Pancreas (tissue), 10 donors: ENCODE measurements around the gene CXCL16. TPM values are rescaled to one million over a fixed set of nuclear protein-coding genes. Genes with fewer than 3 reads are reported as not detected.

Experiments
- ATAC-seq, 4 donors: fragments of 200-7000 bp; cut with Tn5 transposase; one replicate each; pipeline versions ENCODE4 v1.8.0 to v1.9.1; 2020; ENCODE audit warnings: mild to moderate bottlenecking in 4 of 4, moderate library complexity in 4 of 4
- DNase-seq, 6 donors: peaks; one replicate each; pipeline ENCODE4 v3.0.0-alpha.2; 2020
- FAIRE-seq: peaks from 2 replicates; lab custom pipeline; 2012; peaks lifted over from hg19 to GRCh38; lab: Jason Lieb, UNC
- H3K27ac ChIP-seq, 4 donors: fragments of 200-600 bp; sonication (generic); 1 replicate in 3 of 4; 2 replicates in 1 of 4; pipeline versions ENCODE4 v1.5.0 to v1.8.0; 2020
- H3K27me3 ChIP-seq, 4 donors: fragments of 200-600 bp; one replicate each; pipeline ENCODE4 v1.8.0; 2021
- H3K36me3 ChIP-seq, 3 donors: fragments of 200-600 bp; sonication (generic) in 1 of 3; one replicate each; pipeline versions ENCODE4 v1.5.0 to v1.8.0; 2020 to 2021
- H3K4me1 ChIP-seq, 3 donors: fragments of 200-600 bp; one replicate each; pipeline ENCODE4 v1.8.0; 2021
- H3K4me3 ChIP-seq, 4 donors: fragments of 200-600 bp; sonication (generic) in 2 of 4; one replicate each; pipeline versions ENCODE4 v1.5.0 to v1.8.0; 2020 to 2021
- H3K9me3 ChIP-seq, 4 donors: fragments of 200-600 bp; one replicate each; pipeline ENCODE4 v1.8.0; 2021
- WGBS, 2 donors: extraction: QIAGEN DNeasy Blood & Tissue Kit; methylation state at CpG; one replicate each; pipeline ENCODE4 v1.1.7; 2013; 5-methylcytosine and 5-hydroxymethylcytosine counted together
- intact Hi-C, 3 donors: fragments of 100-400 bp; cut with DNase I; formaldehyde crosslinking; loops; one replicate each; pipeline versions ENCODE4 v1.11.1 to v1.14.2; 2022
- polyA plus RNA-seq, 2 donors: library from polyadenylated mRNA; stranded (reverse); fragments of 200-250 nt; gene quantifications; one replicate each; pipeline ENCODE4 v1.2.3, GENCODE V29; 2013
- total RNA-seq, 6 donors: library from RNA; stranded (reverse); fragmentation: NEBNext Ultra II Directional in 4 of 6; extraction: Animal tissue kit (Norgen Biotek cat#: 25700) in 4 of 6; gene quantifications; one replicate each; pipeline versions ENCODE4 v1.2.1 to v1.2.4, GENCODE V29; 2021 to 2023
- TF ChIP-seq, protein P1 (sequence below), 4 donors: fragments of 200-600 bp; sonication (generic) in 3 of 4; IDR thresholded peaks; one replicate each; pipeline versions ENCODE4 v1.5.0 to v1.8.0; 2021; ENCODE audit warnings: antibody characterized with exemption in 4 of 4
- donor health status: healthy with polysubstance abuse.
- donor health status: DM: no; HTN: no; CAD: no; lungs with moderate emphysema.
- donor health status: DM: no; HTN: no; CAD: no.
- donor health status: control.
- donor health status: control.
- donor health status: Bipolar disorder and iron deficiency.
- donor health status: DM: yes; HTN: yes; CAD: no.
- donor health status: DM: no; HTN: no; CAD: no.
- donor health status: DM: no; HTN: no; CAD: no.
- donor health status: DM: yes; HTN: yes; CAD: no.

The CXCL16 gene
- total and polyA plus RNA-seq, 8 donors, result 7.6 to 55.6 (median 10.0) TPM

DNA sequence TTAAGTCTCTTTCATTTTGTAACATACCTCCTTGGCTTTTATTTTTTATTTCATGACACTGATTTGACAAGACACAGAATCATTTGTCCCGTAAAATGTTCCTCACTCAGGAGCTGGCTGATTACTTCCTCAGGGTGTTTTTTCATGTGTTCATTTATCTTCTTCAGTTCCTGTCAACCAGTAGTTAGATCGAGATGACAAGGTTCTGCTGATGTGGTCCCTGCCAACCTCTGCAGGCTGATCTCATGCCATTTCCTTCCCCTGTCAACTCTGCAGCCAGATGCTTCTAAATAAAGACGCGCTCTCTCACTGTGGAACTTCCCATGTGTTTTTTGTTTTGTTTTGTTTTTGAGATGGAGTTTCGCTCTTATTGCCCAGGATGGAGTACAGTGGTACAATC lies 8.1 kb upstream of the CXCL16 start:
- TF ChIP-seq, protein P1, sequence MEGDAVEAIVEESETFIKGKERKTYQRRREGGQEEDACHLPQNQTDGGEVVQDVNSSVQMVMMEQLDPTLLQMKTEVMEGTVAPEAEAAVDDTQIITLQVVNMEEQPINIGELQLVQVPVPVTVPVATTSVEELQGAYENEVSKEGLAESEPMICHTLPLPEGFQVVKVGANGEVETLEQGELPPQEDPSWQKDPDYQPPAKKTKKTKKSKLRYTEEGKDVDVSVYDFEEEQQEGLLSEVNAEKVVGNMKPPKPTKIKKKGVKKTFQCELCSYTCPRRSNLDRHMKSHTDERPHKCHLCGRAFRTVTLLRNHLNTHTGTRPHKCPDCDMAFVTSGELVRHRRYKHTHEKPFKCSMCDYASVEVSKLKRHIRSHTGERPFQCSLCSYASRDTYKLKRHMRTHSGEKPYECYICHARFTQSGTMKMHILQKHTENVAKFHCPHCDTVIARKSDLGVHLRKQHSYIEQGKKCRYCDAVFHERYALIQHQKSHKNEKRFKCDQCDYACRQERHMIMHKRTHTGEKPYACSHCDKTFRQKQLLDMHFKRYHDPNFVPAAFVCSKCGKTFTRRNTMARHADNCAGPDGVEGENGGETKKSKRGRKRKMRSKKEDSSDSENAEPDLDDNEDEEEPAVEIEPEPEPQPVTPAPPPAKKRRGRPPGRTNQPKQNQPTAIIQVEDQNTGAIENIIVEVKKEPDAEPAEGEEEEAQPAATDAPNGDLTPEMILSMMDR (IDR thresholded peaks at IDR 0.05), result no peak

DNA sequence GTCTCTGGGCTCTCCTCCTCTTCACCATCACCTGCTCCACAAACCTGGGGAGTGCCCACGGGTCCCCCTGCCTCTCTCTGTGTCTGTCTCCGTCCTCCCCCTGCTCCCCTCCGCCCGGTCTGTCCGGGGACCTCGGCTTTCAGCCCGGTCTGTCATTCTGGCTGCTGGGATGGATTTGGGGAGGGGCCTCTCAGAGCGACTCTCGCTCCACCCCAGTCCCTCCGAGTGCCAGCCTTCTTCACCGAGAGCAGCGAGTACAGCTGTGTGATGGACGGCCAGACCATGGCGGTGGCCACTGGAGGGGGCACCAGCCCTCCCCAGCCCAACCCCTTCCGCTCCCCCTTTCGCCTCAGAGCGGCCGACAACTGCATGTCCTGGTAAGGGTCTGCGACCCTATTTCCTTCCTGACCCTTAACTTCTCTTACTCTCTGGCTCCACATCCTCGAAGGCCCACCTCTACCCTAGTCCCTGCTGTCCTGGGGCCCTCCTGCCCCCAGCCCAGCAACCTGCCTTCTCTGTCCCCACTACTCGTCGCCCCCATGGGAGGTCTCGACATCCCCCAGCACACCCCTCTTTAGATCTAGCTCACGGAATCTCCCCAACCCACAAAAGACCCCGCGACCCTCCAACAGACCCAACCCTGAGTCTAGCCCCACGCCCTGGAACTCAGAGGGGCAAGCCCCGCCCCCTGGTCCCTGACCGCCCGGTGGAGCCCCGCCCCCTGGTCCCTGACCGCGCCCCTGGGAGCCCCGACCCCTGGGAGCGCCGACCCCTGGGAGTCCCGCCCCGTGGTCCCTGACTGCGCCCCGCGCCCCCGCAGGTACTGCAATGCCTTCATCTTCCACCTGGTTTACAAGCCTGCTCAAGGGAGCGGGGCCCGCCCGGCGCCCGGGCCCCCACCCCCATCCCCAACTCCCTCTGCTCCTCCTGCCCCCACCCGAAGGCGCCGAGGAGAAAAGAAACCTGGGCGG lies 5.6 kb upstream of the CXCL16 start:
- Histone ChIP-seq H3K36me3 (no peaks in the 10 kb centered on the region), H3K27ac (no peak overlapping the region), H3K4me1 (no peaks in the 10 kb centered on the region), H3K9me3 (no peaks in the 10 kb centered on the region), H3K27me3 (peaks cover 0 to 7% (median 0%) of the 10 kb centered on the region in 4 donors), H3K4me3 (no peak overlapping the region)
- intact Hi-C loops, result no loop called here
- DNase-seq, result peak in 2 of 6 donors; percentile 58
- peak in 1 of 4 donors; percentile 18 for ATAC-seq
- no peak for FAIRE-seq
- WGBS, 2 donors, result 11 to 16% methylated on average over 44 to 51 of the region's 51 CpGs
- TF ChIP-seq, protein P1 (IDR thresholded peaks at IDR 0.05), result no peak

More for the DNA sequence above, 8.1 kb upstream of the CXCL16 start:
- no peak overlapping the region for H3K4me3 ChIP-seq
- no peaks in the 10 kb centered on the region for H3K36me3 ChIP-seq
- DNase-seq (no peak), FAIRE-seq (no peak), ATAC-seq (peak in 2 of 4 donors; percentile 72 to 74)
- H3K27me3 ChIP-seq, result peaks cover 0 to 7% (median 0%) of the 10 kb centered on the region in 4 donors
- WGBS, 2 donors, result 67 to 76% methylated on average over 5 of the region's 5 CpGs
- no peaks in the 10 kb centered on the region for H3K9me3 ChIP-seq
- intact Hi-C loops, result no loop called here
- peak overlapping the region in 2 of 4 donors; percentile 8 to 39 for H3K27ac ChIP-seq
- no peaks in the 10 kb centered on the region for H3K4me1 ChIP-seq

- intact Hi-C loops, result no loop called here
- H3K4me3 ChIP-seq, result no peak overlapping the region
- no peaks in the 10 kb centered on the region for H3K4me1 ChIP-seq
- no peaks in the 10 kb centered on the region for H3K9me3 ChIP-seq
- TF ChIP-seq, protein P1 (IDR thresholded peaks at IDR 0.05), result no peak
- FAIRE-seq, result no peak
- 83 to 90% methylated on average over 9 of the region's 9 CpGs for WGBS, 2 donors
- H3K27ac ChIP-seq, result no peak overlapping the region
- H3K36me3 ChIP-seq, result no peaks in the 10 kb centered on the region
- ATAC-seq, result no peak
- DNase-seq, result no peak
- H3K27me3 ChIP-seq, result peaks cover 0 to 7% (median 0%) of the 10 kb centered on the region in 4 donors
Observed at GRCh38 chr17:4743898-4744297, 4.2 kb upstream of the CXCL16 start.

DNA sequence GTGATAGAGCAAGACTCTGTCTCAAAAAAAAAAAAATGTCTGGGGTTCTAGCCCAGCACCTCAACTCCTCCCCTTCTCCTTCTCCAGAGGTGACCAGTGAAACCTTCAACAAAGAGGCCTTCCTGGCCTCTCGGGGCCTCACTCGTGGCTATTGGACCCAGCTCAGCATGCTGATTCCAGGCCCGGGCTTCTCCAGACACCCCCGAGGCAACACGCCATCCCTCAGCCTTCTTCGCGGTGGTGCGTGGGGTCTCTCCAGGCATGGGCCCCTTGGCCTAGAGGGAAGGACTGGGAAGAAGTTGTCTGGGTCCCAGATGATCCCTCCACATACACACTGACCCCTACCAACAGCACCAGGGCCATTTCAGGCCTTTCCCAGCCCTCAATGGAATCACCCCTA lies 3.5 kb upstream of the CXCL16 start:
- TF ChIP-seq, protein P1 (IDR thresholded peaks at IDR 0.05), result no peak
- no peak for ATAC-seq
- DNase-seq, result no peak
- Histone ChIP-seq H3K4me3 (no peak overlapping the region), H3K27me3 (peaks cover 0 to 7% (median 0%) of the 10 kb centered on the region in 4 donors), H3K27ac (no peak overlapping the region), H3K9me3 (no peaks in the 10 kb centered on the region), H3K36me3 (no peaks in the 10 kb centered on the region), H3K4me1 (peaks cover 0 to 4% (median 0%) of the 10 kb centered on the region in 3 donors)
- no peak for FAIRE-seq
- 90% methylated on average over 8 of the region's 8 CpGs for WGBS, 2 donors
- intact Hi-C loops, result no loop called here
